Fibroblast of lung (primary cell): Measurements from ENCODE around the gene SGSM2. TPM values are rescaled to one million over a fixed set of nuclear protein-coding genes. Genes with fewer than 3 reads are reported as not detected.

ENCODE experiments used
- DNase-seq, 2 donors: peaks; one replicate each; pipeline versions ENCODE4 v3.0.0 to v3.0.0-alpha.2; 2010; ENCODE audit warnings: low read depth in 2 of 2
- H2AFZ ChIP-seq: 2 replicates; pipeline ENCODE4 v1.5.1; 2012; ENCODE audit warnings: low read length, control low read depth, inconsistent platforms
- H3K27ac ChIP-seq: 2 replicates; pipeline ENCODE4 v1.5.1; 2011; ENCODE audit warnings: low read length, control low read depth; ENCODE audit not compliant: insufficient read depth
- H3K27me3 ChIP-seq: 2 replicates; pipeline ENCODE4 v1.5.1; 2011; ENCODE audit warnings: mild to moderate bottlenecking, low read length; ENCODE audit not compliant: control insufficient read depth, insufficient read depth
- H3K36me3 ChIP-seq: 2 replicates; pipeline ENCODE4 v1.5.1; 2011; ENCODE audit warnings: low read length; ENCODE audit not compliant: control insufficient read depth, insufficient read depth
- H3K4me1 ChIP-seq: 2 replicates; pipeline ENCODE4 v1.5.1; 2011; ENCODE audit warnings: low read length; ENCODE audit not compliant: control insufficient read depth, insufficient read depth; ENCODE audit errors: extremely low read depth
- H3K4me2 ChIP-seq: 2 replicates; pipeline ENCODE4 v1.5.1; 2011; ENCODE audit warnings: low read length, control low read depth; ENCODE audit not compliant: insufficient read depth; ENCODE audit errors: extremely low read depth
- H3K4me3 ChIP-seq, 4 experiments: fragments of 200-600 bp in 1 of 4; sonication (generic) in 1 of 4; replicated peaks in 1 of 4; 2 replicates each; pipeline ENCODE4 v1.5.1; 2011 to 2016; ENCODE audit warnings: low read length in 4 of 4, low read depth in 3 of 4, mild to moderate bottlenecking in 3 of 4, control low read depth in 2 of 4, inconsistent platforms in 1 of 4, mixed read lengths in 1 of 4; ENCODE audit not compliant: insufficient read depth in 1 of 4; ENCODE audit errors: control extremely low read depth in 1 of 4
- H3K79me2 ChIP-seq: 2 replicates; pipeline ENCODE4 v1.5.1; 2012; ENCODE audit warnings: mild to moderate bottlenecking, low read length, inconsistent platforms; ENCODE audit not compliant: control insufficient read depth, insufficient read depth
- H3K9ac ChIP-seq: 2 replicates; pipeline ENCODE4 v1.5.1; 2011; ENCODE audit warnings: mild to moderate bottlenecking, low read length, control low read depth; ENCODE audit not compliant: insufficient read depth
- H3K9me3 ChIP-seq: 2 replicates; pipeline ENCODE4 v1.5.1; 2012; ENCODE audit warnings: low read depth, low read length; ENCODE audit not compliant: control insufficient read depth, insufficient read depth
- H4K20me1 ChIP-seq: 2 replicates; pipeline ENCODE4 v1.5.1; 2011; ENCODE audit warnings: low read length; ENCODE audit not compliant: control insufficient read depth, insufficient read depth; ENCODE audit errors: extremely low read depth
- CTCF ChIP-seq, 2 donors: IDR thresholded peaks in 1 of 2; conservative IDR thresholded peaks in 1 of 2; 1 replicate in 1 of 2; 2 replicates in 1 of 2; pipeline ENCODE4 v1.5.1; 2011 to 2012; ENCODE audit warnings: low read length in 2 of 2, control low read depth in 1 of 2, inconsistent platforms in 1 of 2, low read depth in 1 of 2, mild to moderate bottlenecking in 1 of 2
- EZH2 ChIP-seq: IDR thresholded peaks from 2 replicates; pipeline ENCODE4 v1.5.1; 2012; ENCODE audit warnings: low read length, control low read depth, mild to moderate bottlenecking; ENCODE audit errors: missing control alignments
- polyA plus RNA-seq, 2 donors: library from polyadenylated mRNA; depleted of rRNA in 1 of 2; stranded (reverse) in 1 of 2; unstranded in 1 of 2; fragments of >200 nt; gene quantifications; 2 replicates each; pipeline ENCODE4 v1.2.1, GENCODE V29; 2011 to 2012; ENCODE audit warnings: missing spikeins in 1 of 2
- total RNA-seq: library from RNA; depleted of rRNA; stranded (reverse); fragments of >200 nt; gene quantifications from 2 replicates; pipeline ENCODE4 v1.2.1, GENCODE V29; 2014

The SGSM2 gene
- total and polyA plus RNA-seq, 2 donors (not counting 1 experiment from before 2014, with no cell fraction given): 23.4 to 31.5 TPM

- peak; percentile 93 to 96 for DNase-seq
- Histone ChIP-seq H3K9me3 (no peaks in the 10 kb centered on the region), H2AFZ (peak within 1 kb of the TSS; percentile 26), H3K36me3 (no peaks in the 10 kb centered on the region), H3K4me3 (peak within 1 kb of the TSS; percentile 87 to 100 (median 94)), H4K20me1 (no peaks in the 10 kb centered on the region), H3K27ac (peak within 1 kb of the TSS; percentile 100), H3K79me2 (peaks cover 27% of the 10 kb centered on the region), H3K4me1 (peaks cover 46% of the 10 kb centered on the region), H3K9ac (peak within 1 kb of the TSS; percentile 100), H3K4me2 (peak within 1 kb of the TSS; percentile 80), H3K27me3 (no peaks in the 10 kb centered on the region)
- no peak for TF ChIP-seq EZH2
- TF ChIP-seq CTCF (conservative IDR thresholded peaks at IDR 0.05 in 1 of 2, IDR thresholded peaks at IDR 0.05 in 1 of 2; ENCODE audit: low read depth in 1 of 2, low read length in 2 of 2): no peak
Measured at GRCh38 chr17:2400877-2401425, 63.6 kb downstream of the SGSM2 start, which contains the start of gene MNT. TSS of gene MNT (minus strand) at chr17:2401060. CDS start at chr17:2400712, 348 bp downstream.

GRCh38 chr17:2401426-2402221, 64.3 kb downstream of the SGSM2 start:
- Histone ChIP-seq H2AFZ (peak overlapping the region; percentile 26), H3K4me1 (peaks cover 47% of the 10 kb centered on the region), H3K79me2 (peaks cover 22% of the 10 kb centered on the region), H3K36me3 (no peaks in the 10 kb centered on the region), H3K9ac (peak overlapping the region; percentile 100), H3K9me3 (no peaks in the 10 kb centered on the region), H3K27ac (peak overlapping the region; percentile 100), H3K27me3 (no peaks in the 10 kb centered on the region), H3K4me3 (peak overlapping the region; percentile 62 to 100 (median 85)), H3K4me2 (peak overlapping the region; percentile 53), H4K20me1 (no peaks in the 10 kb centered on the region)
- TF ChIP-seq EZH2: no peak
- TF ChIP-seq CTCF (conservative IDR thresholded peaks at IDR 0.05 in 1 of 2, IDR thresholded peaks at IDR 0.05 in 1 of 2; ENCODE audit: low read depth in 1 of 2, low read length in 2 of 2): no peak
- DNase-seq: peak; percentile 100

- Histone ChIP-seq H3K36me3 (no peaks in the 10 kb centered on the region), H4K20me1 (no peaks in the 10 kb centered on the region), H3K27ac (peak overlapping the region; percentile 81), H2AFZ (no peak overlapping the region), H3K4me1 (peaks cover 49% of the 10 kb centered on the region), H3K27me3 (no peaks in the 10 kb centered on the region), H3K9me3 (no peaks in the 10 kb centered on the region), H3K9ac (peak overlapping the region; percentile 56), H3K79me2 (peaks cover 19% of the 10 kb centered on the region), H3K4me3 (peak overlapping the region; percentile 32 to 48 (median 40)), H3K4me2 (peak overlapping the region; percentile 82)
- no peak for DNase-seq
- TF ChIP-seq CTCF (conservative IDR thresholded peaks at IDR 0.05 in 1 of 2, IDR thresholded peaks at IDR 0.05 in 1 of 2; ENCODE audit: low read depth in 1 of 2, low read length in 2 of 2): no peak
- no peak for TF ChIP-seq EZH2
Measured at GRCh38 chr17:2402544-2402943, 65.2 kb downstream of the SGSM2 start.
